GM15510 (cell line): ENCODE data around the gene IQCM.

Experiments used
- POLR2A ChIP-seq: IDR thresholded peaks from 3 replicates; pipeline ENCODE4 v1.6.1; 2011; ENCODE audit warnings: borderline replicate concordance; ENCODE audit not compliant: insufficient read length; ENCODE audit errors: extremely low read depth

IQCM gene

GRCh38 chr4:149707862-149708261 is 107.8 kb downstream of the IQCM start:
- TF ChIP-seq POLR2A, result no peak

DNA sequence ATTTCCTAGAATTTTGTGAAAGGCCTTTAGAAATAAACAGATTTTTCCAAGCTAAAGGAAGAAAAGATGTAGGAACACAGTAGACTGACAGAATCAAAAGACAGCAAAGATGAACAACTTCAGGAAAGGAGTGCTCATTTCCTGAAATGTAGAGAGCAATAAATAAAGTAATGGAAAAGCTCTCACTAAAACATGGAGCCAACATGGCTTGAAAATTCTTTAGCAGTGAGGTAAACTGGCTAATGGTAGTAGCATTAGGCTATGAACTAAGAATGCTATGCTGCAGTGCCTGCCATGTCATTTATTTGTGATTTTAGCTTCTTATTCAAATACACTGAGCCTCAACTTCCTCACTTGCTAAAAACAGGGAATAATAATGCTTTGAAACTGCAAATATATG is 108.7 kb downstream of the IQCM start:
- TF ChIP-seq POLR2A, result no peak

DNA sequence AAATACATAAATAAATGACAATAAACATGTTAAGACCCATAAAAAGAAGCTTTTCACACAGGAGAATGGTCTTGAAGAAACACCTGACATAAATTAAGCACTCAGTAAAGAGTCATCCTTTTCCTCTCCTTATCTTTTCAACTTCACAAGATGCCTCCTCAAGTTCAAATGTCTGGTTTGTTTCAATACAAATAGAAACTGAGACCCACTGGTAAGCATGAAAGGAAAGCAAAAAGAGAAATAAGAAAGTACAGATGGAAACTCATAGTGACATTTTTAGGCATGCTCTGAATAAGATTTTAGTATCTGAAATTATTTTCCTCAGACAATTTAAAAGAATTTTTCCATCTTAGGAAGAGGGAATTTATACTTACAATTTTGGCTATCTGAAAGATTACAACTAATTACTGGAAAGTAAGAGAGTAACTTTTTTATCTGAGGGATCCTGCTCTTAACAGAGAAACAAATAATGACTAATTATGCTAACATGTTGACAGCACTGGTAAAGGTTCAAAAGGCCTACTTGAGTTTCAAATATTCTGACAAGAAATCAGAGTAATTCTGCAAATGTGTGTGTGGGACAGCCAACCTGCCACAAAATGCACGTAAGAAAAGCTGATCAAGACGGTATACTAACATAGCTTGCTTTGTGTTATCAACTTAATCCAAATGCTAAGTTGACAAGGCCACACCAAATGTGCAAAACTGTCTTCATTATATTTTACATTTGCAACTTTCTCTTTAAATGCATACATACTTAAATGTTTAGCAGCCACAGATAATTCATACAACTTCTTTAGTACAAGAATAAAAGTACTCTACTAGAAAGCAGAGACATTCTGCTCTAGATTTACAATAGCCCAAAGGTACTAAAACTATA is 113.0 kb downstream of the IQCM start:
- no peak for TF ChIP-seq POLR2A

DNA sequence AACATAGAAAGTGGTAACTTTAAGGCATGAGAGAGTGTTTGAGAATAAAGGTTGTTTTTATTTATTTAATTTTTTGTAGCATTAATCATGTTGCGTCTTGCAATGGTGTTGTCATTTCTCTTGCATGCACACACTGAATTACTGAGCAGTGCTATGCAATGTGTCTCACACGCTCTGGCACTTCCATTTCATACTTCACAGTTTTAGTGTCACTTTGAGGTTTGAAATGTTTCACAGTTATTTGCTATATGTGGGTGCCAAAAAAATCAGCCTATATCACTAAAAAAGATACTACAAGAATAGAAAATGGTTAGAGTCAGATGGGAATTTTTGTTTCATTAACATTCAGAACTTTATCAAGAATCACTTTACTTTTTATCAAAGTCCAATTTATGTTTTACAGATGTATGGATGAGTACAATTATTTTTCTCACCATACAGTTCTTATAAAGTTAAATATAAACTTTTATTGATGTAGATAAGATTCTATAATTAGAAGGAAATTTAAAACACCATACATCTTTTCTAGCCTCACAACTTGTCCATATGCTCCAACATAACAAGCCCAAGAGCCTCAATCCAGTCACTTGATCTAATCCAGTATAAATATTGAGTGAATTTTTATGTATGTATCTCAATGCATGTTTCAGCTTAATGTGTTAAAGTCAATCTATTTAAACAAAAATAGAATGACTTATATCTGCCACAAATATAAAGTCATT is 114.0 kb downstream of the IQCM start:
- no peak for TF ChIP-seq POLR2A

DNA sequence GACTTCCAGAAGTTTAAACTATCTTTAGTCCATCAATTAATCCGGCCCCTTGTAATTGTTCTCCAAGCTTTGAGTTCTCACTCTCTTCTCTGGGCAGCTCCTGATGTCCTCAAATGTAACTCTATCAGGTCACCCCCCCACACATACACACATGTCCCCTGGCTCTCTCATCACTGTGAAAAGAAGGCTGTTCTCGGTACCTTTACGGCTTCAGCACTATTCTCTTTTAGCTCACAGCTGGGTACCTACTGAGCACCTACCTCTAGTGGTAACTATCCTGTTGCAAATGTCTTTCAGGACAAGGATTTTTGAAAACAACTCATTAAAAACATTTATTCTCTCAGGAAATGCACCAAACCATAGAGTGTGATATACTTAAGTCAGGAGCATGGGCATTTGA is 115.4 kb downstream of the IQCM start:
- TF ChIP-seq POLR2A, result no peak

DNA sequence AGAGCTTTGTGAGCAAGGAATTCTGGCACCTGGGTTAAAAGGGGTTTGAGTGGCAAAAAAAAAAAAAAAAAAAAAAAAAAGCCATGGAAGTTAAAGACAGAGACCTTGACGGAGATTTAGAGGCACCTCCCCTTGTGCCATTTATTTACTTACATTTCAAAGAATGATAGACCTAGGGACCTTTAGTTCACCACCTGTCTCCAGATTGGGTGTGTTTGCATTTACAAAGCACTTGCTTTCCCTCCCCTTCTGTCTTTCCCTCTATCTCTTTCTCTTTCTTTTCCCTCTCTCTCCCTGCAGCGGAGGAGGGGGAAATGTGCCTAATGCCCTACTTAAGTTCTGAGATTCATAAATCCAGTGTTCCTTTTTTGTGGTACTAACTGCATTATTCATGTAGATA is 116.0 kb downstream of the IQCM start:
- no peak for TF ChIP-seq POLR2A

GRCh38 chr4:149690726-149691125 is 124.9 kb downstream of the IQCM start:
- TF ChIP-seq POLR2A, result no peak

DNA sequence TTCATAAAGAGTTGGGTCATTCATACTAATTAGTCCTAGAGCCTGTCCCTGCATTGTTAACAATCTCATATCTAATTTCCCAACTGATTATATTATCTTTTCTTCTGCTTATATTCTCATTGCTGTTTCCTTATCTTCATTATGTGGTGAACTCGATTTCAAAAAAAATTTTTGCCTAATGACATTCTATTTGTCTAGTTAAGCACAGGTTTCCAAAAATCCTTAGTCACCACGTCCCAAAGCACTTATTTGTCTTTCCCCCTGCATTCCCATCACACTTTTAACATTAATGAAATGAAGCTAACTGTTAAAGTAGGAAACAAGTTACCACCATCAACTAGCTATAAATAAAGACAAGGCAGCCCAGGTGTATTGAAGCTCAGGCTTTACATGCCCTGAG is 131.1 kb downstream of the IQCM start:
- TF ChIP-seq POLR2A, result no peak

GRCh38 chr4:149676076-149676475 is 139.6 kb downstream of the IQCM start:
- no peak for TF ChIP-seq POLR2A

- no peak for TF ChIP-seq POLR2A
Measured at GRCh38 chr4:149645790-149646189, 169.9 kb downstream of the IQCM start.

DNA sequence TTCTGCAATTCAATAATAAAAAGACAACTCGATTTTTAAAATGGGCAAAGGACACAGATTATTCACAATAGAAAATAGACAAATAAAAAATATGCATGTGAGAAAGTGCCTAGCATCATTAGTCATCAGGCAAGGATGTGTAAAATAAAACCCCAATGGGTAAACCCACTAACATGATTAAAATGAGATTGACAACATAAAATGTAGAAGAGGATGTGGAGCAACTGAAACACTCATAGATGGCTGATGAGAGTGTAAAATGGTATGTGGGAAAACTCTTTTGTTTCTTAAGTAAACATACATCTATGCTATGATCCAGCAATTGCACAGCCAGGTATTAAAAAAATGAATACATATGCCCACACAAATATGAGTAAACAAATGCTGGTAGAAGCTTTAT is 177.6 kb downstream of the IQCM start:
- TF ChIP-seq POLR2A, result no peak

DNA sequence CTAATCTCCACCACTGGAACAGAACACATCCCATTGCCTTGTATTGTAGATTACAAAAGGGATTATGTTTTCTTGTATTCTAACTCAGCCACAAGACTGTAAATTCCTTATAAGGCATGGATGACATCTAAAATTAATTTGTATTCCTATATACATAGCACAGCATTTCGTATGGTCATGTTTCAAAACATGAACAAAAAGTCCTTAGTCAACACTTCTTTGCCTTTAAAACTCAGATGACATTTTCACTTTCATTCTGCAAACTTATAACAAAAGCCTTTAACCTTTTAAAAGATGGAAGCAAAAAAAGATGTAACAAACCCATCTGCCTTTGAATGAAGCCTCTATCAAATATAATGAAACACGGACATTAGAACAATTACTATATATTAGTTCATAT is 181.3 kb downstream of the IQCM start:
- TF ChIP-seq POLR2A, result no peak

GRCh38 chr4:149631629-149632028 is 184.0 kb downstream of the IQCM start:
- TF ChIP-seq POLR2A, result no peak

DNA sequence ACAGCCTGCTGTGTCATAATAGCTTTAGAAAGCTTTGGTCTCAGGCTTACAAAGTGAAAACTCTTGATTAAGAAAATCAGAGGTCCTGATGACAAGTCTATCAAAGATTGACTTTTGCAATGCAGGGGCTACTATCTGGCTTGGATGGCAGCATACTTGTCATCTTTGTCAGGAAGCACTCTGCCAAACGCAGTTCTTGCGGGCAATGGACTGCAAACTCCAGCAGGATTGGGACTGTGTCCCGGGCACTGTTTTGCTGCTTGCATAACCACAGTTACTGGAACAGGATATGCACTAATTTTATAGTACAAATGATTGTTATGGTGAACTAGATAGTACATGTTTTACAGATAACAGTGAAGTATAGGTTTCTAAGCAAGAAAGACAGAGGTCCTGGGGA is 185.6 kb downstream of the IQCM start:
- no peak for TF ChIP-seq POLR2A

GRCh38 chr4:149605601-149606378 is 209.9 kb downstream of the IQCM start:
- TF ChIP-seq POLR2A, result no peak

DNA sequence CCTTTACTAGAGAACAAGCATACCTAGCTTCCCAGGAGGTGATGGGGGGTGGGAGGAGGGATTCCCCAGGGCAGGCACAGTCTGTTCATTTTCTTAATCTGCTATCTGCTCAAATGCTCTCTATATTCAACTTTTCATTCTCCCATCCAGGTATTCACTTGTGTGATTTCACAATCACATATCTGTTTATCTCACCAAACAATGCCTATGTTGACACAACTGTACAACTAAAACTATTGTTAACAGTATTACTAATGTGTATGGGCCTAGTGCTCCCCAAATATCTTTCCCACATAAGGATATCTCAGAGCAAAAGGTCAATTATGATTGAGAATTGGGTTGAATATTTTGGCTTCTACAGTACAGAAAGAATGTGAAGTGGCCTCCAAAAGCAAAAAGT is 210.8 kb downstream of the IQCM start:
- TF ChIP-seq POLR2A, result no peak

GRCh38 chr4:149595500-149595899 is 220.1 kb downstream of the IQCM start:
- no peak for TF ChIP-seq POLR2A
